CMK (cell line): Measurements from ENCODE around the gene FMN1.

Experiments
- DNase-seq: peaks from one replicate; pipeline ENCODE4 v3.0.0-alpha.2; 2010; ENCODE audit warnings: low read depth

The FMN1 gene, protein sequence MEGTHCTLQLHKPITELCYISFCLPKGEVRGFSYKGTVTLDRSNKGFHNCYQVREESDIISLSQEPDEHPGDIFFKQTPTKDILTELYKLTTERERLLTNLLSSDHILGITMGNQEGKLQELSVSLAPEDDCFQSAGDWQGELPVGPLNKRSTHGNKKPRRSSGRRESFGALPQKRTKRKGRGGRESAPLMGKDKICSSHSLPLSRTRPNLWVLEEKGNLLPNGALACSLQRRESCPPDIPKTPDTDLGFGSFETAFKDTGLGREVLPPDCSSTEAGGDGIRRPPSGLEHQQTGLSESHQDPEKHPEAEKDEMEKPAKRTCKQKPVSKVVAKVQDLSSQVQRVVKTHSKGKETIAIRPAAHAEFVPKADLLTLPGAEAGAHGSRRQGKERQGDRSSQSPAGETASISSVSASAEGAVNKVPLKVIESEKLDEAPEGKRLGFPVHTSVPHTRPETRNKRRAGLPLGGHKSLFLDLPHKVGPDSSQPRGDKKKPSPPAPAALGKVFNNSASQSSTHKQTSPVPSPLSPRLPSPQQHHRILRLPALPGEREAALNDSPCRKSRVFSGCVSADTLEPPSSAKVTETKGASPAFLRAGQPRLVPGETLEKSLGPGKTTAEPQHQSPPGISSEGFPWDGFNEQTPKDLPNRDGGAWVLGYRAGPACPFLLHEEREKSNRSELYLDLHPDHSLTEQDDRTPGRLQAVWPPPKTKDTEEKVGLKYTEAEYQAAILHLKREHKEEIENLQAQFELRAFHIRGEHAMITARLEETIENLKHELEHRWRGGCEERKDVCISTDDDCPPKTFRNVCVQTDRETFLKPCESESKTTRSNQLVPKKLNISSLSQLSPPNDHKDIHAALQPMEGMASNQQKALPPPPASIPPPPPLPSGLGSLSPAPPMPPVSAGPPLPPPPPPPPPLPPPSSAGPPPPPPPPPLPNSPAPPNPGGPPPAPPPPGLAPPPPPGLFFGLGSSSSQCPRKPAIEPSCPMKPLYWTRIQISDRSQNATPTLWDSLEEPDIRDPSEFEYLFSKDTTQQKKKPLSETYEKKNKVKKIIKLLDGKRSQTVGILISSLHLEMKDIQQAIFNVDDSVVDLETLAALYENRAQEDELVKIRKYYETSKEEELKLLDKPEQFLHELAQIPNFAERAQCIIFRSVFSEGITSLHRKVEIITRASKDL (N-terminal part only)

DNA sequence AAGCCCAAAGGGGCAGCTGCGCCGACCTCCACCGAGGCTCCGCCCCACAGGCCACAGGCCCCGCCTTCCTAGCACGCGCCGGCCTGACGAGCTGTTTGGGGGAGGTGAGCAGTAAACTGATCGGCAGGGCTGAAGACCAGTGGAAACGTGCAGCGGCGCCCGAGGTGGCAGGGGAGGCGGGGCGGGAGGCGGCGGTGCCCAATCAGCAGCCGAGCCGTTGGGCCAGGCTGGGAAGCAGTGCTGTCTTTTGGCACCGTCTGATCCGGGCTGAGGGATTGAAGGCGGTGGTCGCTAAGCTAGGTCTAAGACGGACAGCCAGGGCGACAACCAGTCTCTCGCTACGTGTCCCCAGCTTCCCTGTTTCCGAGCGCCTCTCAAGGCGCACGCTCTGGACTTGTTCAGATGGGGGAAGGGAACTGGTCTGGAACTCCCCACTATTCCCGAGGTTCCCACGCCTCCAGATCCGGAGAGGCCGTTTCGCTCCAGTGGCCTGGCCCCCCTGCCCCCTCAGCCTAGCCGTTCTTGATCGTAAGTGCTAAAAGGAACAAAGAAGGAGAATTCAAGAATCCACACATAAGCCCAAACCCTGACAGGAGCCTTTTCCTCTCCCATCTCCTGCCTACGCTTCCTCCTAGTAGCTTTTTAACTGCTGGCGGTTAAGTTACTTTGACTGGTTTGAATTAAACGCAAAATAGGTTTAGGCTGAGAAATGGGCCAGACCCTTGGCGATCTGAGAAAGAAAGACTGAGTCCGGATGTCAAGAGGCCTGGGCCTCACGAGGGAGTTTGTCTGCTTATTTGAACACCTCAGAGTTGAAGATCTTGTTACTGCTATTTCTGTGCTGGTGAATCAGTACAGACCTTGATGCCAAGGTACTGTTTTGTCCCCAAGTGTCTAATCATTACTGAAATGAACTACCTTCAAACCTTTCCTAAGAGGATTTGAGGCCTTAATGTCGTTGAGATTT, at the start of gene FMN1:
Gene FMN1 (minus strand): TSS at position 11 of the 967 bp plus-strand sequence. CDS start 39,800 bp downstream, outside the sequence.
- peak; percentile 81 for DNase-seq

DNA sequence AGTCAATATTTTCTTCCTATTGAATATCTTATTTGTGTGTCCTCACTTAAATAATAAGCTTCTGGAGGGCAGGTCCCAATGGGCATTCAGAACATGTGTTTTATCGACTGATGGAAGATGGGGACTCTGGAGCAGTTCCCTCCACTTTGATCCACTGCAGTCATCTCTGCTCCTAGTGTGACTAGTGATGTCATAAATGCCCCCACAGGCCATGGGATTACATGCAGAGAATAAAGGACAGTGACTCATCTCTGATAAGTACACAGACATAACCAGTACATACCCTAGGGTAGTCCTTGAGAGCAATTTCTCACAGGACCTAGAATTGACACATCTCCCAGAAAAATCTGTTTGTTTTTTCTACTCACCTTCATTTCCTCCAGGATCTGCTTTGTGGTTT, 49.4 kb upstream of the FMN1 start:
- DNase-seq = no peak

DNA sequence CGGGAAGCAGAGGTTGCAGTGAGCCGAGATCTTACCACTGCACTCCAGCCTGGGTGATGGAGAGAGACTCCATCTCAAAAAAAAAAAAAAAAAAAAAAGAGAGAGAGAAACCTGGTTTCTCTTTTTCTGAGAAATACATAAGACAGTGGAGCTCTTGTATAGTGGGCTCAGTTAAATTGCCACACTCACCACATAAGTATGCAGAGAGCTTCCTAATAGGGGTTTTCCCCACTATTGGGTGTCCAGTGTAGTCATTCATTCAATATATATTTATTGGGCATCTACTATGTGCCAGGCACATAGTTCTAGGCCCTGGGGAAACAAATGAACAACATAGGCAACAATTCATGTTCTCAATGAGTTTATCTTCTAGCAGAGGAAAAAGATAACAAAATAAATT, 48.9 kb upstream of the FMN1 start:
- no peak for DNase-seq

DNA sequence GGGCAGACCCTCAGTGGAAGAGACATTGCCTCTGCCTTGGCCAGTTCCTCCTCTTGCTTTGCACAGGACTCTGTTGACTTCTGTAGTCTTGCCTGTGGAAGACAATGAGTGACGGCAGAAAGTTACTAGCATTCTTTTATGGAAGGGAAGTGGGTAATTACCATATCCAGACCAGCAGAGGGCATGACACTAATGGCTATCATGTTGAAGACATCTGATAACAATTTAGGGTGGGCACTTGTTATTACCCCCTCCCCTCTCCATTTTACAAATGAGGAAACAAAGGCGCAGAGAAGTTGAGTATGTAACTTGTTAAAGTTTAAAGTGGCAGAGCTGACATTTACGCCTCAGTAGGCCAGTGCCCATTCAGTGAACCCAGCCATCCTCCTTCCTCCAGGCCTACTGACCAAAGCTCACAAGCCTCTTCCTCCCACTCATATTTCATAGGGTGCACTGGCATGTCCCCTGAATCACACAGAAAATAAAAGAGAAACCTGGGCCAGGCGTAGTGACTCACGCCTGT, 48.2 kb upstream of the FMN1 start:
- DNase-seq = peak; percentile 8

DNA sequence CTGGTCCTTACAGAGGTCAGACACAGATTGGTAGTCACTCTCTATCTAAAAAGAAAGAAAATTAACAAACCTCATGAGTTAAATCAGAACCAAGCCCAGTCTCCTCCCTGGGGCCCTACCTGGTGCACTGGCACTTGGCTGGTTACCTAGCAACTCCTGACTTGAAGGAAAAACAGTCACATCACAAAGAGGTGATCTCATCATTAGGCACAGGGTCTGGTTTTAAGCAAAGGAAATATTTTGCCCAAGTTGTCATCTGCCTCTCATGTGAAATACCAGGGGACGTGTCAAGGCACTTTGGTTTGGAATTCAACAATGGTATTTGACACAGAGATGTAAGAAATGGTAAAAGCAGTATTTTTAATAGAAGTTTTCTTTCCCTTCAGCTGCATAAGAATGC, 47.7 kb upstream of the FMN1 start:
- no peak for DNase-seq

DNA sequence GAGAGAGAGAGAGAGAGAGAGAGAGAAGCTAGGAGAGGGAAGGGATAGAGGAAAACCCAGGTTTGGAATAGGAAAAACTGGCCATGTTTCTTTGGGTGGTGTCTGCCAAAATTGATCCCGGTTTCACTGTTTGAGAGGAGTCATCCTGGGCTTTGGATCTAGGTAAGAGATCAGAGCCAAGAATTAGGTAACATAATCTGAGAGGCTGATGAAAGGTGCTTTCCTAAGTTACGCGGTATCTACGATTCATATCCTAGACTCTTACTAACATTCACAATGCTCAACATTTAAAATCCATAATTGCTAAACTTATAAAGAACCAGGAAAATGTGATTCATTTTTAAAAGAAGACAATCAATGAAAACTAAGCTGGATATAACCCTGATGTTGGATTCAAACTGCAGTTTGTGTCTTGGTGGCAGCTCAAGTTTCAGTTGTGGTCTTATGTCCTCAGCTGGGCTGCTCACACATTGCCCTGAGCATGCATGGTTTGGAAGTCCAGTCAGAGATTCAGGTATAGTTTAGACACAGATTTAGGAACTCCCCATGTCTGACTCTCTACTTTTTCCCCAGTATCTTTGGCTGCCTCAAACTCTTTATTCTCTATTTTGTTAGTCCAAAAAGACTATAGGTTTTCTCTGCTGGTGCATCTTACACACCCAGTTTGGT, 42.5 kb upstream of the FMN1 start:
- DNase-seq = no peak

DNA sequence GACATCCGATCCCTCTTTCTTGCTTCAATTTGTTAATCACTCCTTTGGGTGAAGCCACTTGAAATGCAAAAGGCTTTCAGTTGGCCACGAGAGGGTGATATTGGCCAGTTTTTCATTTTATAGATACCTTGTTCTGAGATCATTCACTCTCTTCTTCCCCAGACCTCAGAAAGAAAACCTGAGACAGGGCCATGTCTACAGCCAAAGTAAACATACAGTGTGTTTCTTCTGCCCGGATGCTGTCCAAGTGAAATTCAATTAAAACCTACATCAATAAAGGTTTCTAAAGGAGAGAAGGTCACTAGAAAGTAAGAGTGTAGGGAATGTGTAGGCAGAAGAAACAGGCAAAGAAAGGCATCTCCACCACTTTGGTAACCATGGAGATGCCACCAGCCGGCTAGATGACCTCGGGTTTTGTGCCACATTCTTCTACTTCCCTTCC, 39.5 kb upstream of the FMN1 start:
- no peak for DNase-seq

DNA sequence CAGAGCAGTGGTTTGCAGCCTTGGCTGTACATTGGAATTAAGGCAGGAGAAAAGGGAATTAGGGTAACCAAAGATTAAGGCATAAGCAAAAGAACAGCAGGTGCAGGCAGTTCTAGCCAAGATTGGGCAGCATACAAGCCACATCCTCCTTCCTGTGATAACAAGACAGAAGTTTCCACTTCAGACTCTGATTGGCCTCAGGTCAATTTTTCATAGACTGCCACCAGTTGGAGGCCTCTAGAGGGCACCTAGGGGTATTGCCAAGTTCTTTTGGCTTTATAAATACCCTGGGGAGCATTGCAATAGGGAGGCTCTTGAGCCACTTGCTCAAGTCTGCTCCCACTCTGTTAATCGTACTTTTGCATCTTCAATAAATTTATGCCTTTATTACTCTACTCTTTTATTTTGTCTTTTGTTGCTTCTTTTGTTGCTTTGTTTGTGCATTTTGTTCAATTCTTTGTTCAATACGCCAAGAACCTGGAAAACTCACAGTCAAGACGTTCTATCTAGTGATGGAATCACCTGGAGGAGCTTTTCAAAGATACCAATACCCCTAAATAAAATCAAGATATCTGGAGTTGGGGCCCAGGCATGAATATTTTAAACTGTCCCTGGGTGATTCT, 32.2 kb upstream of the FMN1 start:
- DNase-seq = peak; percentile 49

DNA sequence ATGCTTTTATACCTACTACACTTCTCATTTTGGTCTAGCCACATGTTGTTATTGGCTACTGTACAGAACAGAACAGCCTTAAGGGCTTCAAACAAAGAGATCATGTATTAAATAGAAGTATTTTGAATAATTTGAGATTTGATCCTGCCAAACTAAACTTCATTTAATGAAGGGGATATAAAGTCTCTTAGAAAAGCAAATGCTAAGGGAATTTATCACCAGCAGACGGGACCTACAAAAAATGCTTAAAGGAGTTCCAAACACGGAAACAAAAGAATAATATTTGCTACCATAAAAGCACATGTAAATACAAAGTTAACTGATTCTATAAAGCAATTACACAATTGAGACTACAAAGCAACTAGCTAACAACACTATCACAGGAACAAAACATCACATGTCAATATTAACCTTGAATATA, 23.6 kb upstream of the FMN1 start:
- no peak for DNase-seq

DNA sequence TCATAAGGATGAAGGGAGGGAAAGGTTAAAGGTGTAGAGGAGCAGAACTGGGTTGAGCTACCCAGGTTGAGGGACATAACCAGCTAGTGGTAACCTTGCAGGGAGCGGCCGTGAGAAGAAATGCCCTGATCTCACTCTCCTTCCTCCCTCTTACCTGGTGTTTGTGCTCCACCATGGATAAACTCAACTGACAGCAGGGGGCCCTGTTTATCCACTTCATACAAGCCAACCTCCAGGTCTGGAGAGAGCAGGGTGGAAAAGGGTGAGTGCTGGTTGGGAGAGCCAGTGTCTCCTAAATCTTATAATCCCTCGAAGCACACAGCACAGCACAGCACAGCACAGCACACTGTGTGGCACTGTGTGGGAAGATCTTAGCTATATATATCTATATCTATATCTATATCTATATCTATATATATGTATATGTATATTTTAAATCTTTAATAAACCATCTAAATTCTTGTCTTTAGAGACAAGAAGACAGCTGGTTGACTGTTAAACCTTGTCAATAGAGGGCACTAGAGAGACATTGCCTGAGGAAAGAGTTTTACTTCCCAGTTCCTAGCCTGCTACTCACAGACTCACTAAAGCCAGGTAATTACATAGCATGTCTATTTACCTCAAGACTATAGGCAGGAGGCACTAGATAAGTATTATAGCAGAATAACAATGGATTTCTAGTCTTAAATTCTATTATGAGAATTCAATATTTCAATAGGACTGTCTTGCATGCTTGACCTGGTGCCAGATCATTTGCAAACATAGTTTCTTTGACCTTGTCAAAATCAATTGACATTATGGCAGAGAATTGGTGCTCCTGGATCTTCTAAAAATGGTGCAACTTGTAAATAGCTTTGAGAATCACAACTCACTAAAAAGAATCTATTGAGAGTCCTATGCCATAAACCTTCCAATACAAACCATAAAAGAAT, 21.7 kb upstream of the FMN1 start:
- DNase-seq = no peak

DNA sequence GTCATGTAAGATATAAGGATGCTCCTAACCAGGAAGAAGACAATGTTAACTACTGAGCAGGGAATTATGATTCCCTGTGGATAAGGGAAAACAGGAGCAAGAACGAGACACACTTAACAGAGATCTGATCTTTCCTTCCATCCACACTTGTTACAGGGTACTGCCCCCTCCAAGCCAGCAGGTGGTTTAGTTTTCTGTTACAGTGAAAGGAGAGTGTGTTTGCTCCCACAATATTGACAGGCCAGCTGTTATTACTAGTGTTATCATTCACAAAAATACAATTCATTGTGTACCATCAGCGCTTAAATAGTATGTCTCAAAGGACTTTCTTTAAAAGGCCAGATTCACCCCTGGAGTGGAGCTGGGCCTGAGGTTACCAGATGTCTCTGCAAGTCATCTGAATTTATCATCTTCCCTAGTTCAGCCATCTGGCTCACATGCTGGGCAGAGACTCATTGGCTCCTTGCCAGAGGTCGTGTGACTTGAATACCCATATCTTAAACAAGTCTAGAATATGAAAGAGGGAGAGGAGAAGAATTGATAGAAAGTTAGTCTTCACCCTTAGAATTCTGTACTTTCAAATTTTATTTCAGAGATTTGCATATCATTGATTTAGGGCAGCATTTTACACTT, 16.8 kb upstream of the FMN1 start:
- no peak for DNase-seq

DNA sequence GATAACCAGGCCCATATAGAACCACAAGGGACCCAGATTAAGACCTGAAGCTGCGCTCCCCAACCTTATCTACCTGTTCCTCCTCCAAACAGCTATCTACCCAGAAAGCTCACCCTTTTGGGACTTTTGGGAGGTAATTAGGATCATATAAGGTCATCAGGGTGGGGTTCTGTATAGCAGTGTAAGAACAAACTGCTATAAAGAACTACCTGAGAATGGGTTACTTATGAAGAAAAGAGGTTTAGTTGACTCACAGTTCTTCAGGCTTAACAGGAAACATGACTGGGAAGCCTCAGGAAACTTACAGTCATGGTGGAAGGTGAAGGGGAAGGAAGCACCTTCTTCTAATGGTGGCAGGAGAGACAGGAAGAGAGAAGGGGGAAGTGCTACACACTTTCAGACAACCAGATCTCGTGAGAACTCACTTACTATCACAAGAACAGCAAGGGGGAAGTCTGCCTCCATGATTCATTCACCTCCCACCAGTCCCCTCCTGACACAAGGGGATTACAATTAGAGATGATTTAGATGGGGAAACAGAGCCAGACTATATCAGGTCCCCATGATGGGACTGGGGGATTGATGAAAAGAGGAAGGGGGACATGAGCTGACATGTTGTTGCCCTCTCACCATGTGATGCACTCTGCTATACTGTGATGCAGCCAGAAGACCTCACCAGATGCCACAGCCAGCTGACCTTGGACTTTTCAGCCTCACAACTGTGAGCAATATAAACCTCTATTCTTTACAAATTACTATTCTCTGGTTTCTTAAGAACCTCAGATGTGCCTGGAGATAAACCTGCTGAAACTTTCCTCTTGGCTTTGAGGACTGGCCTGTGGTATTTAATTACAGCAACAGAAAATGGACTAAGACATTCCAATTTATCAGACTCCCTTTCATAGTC, 15.3 kb upstream of the FMN1 start:
- DNase-seq = peak; percentile 17

DNA sequence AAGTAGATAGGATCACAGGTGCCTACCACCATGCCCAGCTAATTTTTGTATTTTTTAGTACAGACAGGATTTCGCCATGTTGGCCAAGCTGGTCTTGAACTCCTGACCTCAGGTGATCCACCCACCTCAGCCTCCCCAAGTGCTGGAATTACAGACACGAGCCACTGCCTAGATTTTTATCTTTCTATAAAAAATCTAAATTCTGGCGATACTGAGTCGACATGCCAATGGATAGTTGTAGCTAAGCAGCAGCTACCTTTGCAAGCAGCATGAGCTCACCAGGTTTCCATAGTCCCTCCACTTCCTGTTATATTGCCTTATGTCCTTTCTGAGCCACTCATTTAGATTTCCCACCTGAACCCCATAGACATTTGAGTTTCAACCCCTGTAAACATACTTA, 13.1 kb upstream of the FMN1 start:
- DNase-seq = no peak

DNA sequence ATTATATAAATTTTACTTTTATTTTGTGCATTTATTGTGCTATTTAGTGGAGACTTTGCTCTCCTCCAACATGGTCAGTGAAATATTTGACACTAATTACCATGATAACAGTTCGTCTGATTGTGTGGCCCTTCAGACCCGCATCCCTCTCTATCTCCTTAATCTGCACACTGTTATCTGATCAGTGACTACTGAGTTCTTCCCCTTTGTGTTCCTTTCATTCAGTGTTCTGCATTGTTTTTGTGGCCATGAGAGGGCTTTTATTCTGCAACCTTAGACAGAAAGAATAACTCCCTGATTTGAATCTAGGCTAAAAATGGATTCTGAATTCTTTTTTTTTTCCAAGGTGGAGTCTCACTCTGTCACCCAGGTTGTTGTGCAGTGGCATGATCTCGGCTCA, 11.9 kb upstream of the FMN1 start:
- no peak for DNase-seq

DNA sequence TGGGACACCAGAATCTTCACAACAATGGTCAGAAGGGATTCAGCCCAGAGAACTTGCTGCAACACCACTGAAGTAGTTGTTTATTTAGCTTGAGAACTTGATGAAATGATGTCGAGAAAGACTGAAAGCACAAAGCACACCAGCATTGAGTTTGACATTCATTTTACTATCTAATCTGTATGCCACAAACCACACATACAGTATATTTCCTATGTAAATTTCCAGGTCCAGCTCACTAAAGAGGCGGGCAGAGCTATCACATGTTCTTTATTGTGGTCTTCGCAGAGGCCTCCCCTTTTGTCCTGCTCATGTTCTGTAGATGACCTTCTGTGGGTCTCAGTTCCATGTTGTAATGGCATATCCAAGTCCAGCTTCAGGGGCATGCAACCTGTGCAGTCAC, 10.4 kb upstream of the FMN1 start:
- DNase-seq = no peak

DNA sequence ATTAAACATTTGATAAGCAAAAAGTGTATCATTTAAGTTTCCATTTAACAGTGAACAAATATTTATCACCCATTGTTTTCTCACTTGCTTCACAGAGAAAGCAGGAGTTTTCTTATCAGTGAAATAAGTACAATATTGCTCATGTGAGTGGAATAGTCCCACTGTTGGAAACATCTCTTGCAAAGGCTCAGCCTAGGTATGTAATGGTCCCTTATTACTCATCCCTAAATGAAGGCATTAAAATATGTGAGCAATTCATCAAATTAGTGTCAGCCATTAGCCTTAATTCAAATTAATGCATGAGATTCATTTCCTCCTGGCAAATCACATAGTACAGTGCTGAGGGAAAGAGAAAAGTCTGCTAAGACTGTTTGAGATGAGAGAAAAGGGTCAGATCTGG, 9.6 kb upstream of the FMN1 start:
- DNase-seq = no peak

DNA sequence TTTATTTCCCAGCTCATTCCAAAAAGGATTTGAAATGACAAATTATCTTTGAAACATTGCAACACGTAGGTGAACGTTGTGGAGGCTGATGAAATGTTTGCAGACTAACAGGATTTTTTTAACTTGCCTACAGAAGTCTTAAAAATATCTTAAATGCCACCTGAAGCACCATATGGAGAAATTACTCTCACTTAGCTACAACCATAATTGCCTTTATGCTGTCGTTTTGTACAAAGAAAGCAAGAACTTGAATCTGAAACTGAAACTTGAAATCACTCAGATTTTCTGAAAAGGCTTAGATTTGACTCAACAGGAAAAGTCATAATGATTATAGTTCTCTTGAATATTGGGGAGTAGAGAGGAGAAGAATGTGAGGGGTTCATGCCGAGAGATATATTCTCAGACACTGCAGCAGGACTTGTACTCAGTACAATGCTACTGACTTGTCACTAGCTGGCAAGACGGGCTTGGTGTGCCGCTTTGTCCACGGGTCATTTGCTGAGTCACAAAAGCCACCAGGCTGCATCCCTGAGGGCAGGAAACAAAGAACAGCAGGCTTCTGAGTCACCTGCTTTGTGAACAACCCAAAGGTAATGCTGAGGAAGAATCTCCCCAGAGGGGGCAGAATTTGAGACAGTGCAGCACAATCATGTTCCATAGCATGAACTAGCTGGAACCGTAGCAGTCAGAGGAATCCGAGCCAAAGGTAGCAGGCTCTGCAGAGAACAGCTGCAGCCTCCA, 7.1 kb upstream of the FMN1 start:
- no peak for DNase-seq
